HTERT RPE-1 (cell line): ENCODE measurements around the gene SPATA3.

Experiments
- in situ Hi-C: fragments of 300-500 bp; cut with MboI; formaldehyde crosslinking; loops from 4 replicates; pipeline ENCODE4 v1.14.3; 2020; ENCODE audit warnings: low sequenced_read_pairs

The SPATA3 gene

DNA sequence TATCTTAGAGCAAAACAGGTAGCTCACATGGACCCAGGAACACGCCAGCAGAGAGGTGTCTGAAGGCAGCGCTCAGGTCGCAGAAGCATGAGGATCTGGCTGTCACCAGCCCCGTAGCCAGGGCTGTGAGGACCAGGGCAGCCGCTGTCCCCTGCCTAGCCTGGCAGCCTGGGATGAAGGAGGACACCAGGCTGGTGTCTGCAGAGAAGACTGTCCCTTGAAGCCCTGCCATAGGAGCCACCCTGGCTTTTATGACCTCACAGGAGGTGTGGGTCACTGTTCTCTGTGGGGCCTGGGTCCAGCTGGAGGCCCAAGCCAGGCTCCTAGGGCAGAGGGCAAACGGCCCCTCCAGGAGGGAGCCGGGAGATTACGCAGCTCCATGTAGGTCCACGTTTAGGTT is at the start of gene SPATA3:
SPATA3 (plus strand) TSS at position 301 of the 400 bp plus-strand sequence. CDS start 113 bp downstream, outside the sequence.
- in situ Hi-C loops, result no loop called here

DNA sequence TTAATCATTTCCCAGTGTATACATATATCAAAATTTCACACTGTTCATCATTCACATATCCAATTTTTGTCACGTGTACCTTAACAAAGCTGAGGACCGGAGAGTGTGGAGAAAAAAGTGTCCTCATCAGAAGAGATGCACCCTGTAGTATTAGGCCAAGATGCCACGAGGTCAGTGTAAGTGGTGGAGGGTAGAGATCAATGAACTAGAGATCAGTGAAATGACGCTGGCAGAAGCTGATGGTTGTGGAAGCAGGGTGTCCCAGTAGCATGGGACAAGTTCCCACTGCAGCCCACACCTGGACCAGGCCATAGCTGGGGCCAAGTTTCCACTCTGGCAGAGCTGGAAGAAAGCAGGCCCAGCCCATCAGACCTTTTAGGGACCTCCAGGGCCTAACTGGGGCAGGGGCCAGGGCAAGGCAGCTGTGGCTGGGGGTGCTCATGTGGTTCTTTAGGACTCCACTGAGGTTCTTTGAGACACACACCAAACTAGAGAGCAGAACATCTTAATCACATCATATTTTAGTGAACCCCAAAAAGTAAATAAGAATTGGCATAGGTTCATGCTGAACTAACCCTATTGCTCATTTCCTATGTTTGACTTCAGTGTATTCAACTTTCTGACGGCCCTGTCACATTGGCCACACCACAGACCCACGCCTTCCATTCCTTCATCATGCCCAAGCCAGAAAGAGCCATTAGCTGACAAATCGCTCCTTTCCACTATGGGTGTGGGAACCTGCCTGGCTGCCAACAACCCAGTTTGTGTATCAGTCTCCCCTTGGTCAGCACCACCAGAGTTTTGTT is 49.3 kb upstream of the SPATA3 start:
- in situ Hi-C loops, result no loop called here

- in situ Hi-C loops, result no loop called here
These were observed 48.7 kb upstream of the SPATA3 start for GRCh38 chr2:230947235-230947576.

- in situ Hi-C loops, result no loop called here
These were observed 48.0 kb upstream of the SPATA3 start for GRCh38 chr2:230947908-230948365.

- in situ Hi-C loops, result no loop called here
These were observed 45.7 kb upstream of the SPATA3 start for GRCh38 chr2:230949966-230950873.

GRCh38 chr2:230950874-230951339 is 45.0 kb upstream of the SPATA3 start:
- in situ Hi-C loops, result no loop called here

DNA sequence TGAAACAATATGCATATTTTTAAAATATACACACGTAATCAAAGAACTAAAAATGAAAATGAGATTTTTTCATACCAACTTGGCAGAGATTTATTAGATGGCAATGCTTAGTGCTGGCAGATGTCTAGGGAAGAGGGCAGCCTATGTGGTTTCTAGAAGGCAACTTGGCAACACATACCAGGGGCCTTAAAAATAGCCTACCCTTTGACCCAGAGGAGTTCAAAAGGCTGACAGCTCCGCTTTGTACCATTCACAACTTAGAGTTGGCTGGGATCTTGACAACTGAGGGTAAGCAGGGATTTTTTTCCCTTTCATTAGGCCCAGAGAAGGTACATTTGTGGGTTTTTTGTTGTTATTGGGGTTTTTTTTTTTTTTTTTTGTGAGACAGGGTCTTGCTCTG is 44.5 kb upstream of the SPATA3 start:
- in situ Hi-C loops, result no loop called here

- in situ Hi-C loops, result no loop called here
These were observed 43.5 kb upstream of the SPATA3 start for GRCh38 chr2:230952226-230952956.

- in situ Hi-C loops, result no loop called here
These were observed 42.1 kb upstream of the SPATA3 start for GRCh38 chr2:230953845-230954244.

GRCh38 chr2:230954746-230955145 is 41.2 kb upstream of the SPATA3 start:
- in situ Hi-C loops, result no loop called here

GRCh38 chr2:230955163-230955737 is 40.7 kb upstream of the SPATA3 start:
- in situ Hi-C loops, result no loop called here

DNA sequence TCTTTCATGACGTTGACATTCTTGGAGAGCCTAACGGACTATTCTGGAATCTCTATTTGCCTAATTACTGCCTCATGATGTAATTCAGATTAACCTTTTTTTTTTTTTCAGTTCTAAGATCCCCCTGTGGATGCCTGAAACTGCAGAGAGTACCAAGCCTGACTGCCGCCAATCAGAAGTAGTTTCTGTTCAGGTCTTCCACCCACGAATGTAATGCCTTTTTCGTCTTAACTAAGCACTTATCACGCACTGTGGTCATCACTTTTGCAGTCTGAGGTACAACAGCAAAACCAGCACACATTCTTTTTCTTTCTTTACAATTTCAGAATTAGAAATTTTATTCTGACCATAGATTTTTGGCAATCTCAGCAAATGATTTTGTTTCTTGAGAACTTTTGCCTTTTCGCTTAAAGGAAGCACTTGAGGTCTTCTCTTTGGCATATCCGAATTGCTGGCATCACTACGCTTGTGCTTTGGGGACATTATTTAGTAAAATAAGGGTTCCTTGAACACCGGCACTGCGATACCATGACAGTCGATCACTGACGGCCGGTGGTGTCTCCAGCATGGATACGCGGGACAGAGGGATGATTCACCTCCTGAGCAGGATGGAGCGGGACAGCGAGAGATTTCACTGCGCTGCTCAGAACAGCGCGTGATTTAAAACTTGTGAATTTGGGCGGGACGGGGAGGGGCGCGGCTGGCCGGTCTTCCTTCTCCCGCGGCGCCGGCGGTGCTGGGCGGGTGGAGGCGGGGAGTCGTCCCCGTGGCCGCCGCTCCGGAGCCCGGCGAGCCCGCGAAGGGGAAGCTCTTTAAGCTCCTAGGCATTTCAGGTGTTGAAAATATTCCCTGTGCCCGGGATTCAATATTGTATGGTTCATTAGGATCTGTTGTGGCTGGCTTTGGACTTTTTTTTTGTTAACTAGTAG is 38.8 kb upstream of the SPATA3 start:
- in situ Hi-C loops, result no loop called here

GRCh38 chr2:230957756-230958391 is 38.0 kb upstream of the SPATA3 start:
- in situ Hi-C loops, result no loop called here

DNA sequence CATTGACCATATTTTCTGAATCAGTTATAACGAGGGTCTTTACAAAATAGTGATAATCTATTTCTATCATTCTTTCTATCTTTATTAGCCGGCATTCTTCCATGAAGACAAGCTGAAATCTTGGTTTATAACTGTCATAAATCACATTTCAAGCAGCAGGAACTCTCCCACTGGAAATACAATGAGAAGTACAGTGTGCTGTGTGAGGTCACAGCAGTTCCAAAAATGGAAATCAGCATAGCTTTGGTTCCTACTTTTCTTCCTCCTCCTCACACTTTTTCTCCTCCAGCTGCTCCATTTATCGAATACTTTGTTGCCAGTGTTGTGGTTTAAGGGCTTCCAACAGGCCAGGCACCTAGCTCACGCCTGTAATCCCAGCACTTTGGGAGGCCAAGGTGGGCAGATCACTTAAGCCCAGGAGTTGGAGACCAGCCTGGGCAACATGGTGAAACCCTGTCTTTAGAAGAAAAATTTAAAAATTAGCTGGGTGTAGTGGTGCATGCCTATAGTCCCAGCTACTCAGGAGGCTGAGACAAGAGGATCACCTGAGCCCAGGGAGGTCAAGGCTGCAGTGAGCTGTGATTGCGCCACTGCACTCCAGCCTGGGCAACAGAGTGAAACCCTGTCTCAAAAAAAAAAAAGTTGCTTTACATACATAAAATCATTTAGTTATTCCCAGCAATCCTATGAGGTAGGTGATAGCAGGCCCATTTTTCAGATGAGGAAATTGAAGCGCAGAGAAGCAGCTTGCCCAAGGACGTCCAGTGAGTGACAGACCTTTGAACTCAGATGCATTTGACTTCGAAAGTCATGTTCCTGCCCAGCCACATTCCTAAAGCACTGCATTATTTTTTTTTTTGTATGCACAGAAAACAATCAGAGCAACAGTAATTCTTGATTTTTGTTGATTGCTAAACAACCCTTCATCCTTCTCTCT is 36.8 kb upstream of the SPATA3 start:
- in situ Hi-C loops, result no loop called here

- in situ Hi-C loops, result no loop called here
These were observed 35.9 kb upstream of the SPATA3 start for GRCh38 chr2:230960026-230960425.

- in situ Hi-C loops, result no loop called here
These were observed 34.8 kb upstream of the SPATA3 start for GRCh38 chr2:230961091-230961491.

DNA sequence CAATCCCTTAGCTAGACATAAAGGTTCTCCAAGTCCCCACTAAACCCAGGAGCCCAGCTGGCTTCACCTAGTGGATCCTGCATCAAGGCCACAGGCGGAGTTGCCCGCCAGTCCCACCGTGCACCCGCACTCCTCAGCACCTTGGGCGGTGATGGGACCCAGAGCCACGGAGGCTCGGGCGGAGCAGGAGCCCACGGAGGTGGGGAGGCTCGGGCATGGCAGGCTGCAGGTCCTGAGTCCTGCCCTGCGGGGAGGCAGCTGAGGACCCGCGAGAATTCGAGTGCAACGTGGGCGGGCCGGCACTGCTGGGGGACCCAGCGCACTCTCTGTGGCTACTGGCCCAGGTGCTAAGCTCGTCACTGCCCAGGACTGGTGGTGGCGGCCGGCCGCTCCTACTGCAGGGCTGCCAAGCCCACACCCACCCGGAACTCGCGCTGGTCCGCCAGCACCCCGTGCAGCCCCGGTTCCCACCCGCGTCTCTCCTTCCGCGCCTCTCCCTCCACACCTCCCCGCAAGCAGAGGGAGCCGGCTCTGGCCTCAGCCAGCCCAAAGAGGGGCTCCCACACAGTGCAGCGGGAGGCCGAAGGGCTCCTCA is 31.7 kb upstream of the SPATA3 start:
- in situ Hi-C loops, result no loop called here

DNA sequence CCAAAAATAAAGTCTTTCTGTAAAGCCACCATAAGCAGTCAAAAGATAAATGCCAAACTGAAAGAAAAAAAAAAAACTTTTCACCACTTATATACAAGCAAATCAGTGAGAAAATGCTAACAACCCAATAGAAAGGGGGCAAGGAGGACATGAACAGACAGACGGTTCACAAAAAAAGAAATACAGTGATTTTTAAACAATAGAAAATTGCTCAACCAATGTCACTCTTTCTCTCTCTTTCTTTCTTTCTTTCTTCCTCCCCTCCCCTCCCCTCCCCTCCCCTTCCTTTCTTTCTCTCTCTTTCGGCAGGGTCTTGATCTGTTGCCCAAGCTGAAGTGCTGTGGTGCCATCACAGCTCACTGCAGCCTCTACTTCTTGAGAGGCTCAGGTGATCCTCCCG is 28.8 kb upstream of the SPATA3 start:
- in situ Hi-C loops, result no loop called here
